Adrenal gland (tissue), 5 donors: ENCODE measurements around the gene KLHDC4.

Source experiments
- CTCF ChIP-seq, 6 experiments: fragments of 450-650 bp in 4 of 6; fragments of 200-600 bp in 2 of 6; sonication (generic) in 1 of 6; IDR thresholded peaks; 1 replicate in 5 of 6; 2 replicates in 1 of 6; pipeline versions ENCODE4 v1.5.1 to v1.8.0; 2016 to 2021; ENCODE audit warnings: antibody characterized with exemption in 6 of 6, mild to moderate bottlenecking in 2 of 6, moderate library complexity in 1 of 6
- POLR2A ChIP-seq, 2 donors: fragments of 450-650 bp; IDR thresholded peaks; one replicate each; pipeline ENCODE4 v1.6.1; 2017; ENCODE audit warnings: antibody characterized with exemption in 2 of 2, mild to moderate bottlenecking in 2 of 2, moderate library complexity in 1 of 2
- donor health status: DM: no; HTN: no; CAD: no.

- no peak for TF ChIP-seq POLR2A (IDR thresholded peaks at IDR 0.05)
- TF ChIP-seq CTCF (IDR thresholded peaks at IDR 0.05): no peak
These were observed 41.1 kb downstream of the KLHDC4 start for GRCh38 chr16:87724490-87725291.
